GM19438 (cell line): ENCODE results near the gene WDR5.

Experiments
- ATAC-seq: cut with Tn5 transposase; IDR thresholded peaks from one replicate; pipeline ENCODE4 v1.9.1; 2021; ENCODE audit warnings: low read depth; ENCODE audit not compliant: unreplicated experiment

The WDR5 gene

DNA sequence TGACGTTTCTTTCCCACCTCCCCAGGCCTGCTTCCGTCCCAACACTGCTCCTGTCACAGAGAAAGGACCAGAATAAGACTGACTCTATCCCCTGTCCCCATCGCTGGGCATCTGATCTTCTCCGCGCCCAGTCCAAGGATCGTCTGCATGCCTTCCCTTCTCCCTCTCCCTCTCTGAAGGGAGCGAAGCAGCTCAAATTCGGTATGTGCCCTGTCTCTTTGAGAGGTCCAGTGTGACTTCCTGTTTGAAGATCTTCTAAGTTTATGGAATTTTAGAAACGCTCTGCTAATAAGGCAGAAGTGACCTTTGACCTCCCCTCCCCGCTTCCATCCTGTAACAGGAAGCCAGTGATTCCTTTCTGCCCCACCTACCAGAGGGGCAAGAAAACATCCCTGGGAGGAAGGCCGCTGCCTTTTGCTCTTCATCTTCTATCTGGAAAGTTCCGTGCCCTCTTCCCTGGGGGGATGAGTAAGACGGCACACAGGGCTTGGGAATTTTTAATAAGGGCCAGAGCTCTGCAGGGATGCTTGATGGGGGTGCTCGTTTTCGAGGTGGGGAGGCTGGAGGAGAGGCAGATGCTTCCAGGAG is 69.2 kb downstream of the WDR5 start:
- no peak for ATAC-seq

DNA sequence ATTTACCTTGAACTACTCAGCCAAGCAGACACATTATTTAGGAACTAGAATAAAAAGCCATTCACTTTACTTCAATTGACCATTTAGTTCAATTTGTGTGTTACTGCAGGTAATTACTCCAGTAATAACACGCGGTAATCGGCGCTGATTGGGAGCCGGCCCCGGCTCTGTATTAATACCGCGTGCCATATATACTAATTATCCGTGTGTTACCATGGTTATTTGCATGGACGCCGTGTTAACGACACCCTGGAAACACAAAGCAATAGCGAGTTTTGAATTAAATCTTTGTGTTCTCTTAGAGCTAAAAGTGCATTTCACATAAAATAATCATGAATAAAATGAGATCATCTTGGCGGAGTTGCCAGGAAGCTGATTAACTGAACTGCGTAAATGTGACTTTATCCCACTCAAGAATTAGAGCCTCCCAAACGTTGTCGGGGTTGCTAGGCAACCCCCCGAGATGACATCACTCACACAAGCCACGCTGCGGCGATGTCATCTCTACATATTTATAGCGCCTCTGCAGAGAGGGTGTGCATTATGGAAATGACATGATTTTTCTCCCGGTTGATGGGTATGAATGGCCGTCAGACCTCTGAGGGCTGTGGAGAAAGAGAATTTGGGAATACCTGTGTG is 69.9 kb downstream of the WDR5 start:
- no peak for ATAC-seq

DNA sequence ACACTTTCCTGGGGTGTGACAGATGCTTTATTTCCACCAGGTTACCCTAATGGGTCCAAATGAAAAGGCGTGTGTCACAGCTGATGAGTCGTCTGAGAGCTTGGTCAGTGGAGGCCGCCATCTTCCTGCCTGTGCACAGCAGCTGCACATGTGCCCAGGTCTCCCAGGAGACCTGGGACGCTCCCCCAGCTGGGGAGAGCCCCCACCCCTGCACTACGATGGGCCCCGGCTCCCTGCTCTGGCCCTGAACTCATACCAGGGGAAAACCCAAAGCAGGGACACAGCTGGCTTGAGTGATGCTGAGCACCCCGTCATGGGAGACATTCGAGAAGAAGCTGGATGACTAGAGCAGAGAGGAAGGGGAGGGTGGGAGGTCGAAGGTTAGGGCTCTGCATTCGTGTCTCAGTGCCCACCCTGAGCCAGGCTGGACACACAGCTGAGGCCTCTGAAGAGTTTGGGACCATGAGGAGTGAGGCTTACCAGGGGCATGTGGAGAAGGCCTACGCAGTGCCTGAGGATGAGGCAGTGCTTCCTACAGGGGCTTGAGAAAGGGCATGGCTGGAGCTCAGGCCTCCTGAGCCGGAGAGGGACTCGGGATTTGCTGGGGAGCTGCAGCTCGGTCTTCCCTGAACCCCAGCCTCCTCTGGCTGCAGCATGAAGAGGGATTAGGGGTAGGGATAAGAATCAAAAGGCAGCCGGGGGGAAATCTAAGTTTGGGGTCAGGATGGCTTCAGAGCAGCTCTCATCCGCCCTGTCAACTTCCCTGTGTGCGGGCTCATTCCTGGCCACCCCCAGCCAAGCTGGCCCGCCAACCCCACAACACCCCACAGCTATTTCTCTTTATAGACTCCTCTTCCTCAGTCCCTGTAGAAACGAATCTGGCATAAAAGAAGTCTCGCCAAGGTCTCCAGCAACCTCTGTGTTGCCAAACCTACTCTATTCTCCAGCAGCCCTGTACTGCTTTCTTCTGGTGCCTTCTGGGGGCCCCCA is 70.7 kb downstream of the WDR5 start:
- no peak for ATAC-seq

DNA sequence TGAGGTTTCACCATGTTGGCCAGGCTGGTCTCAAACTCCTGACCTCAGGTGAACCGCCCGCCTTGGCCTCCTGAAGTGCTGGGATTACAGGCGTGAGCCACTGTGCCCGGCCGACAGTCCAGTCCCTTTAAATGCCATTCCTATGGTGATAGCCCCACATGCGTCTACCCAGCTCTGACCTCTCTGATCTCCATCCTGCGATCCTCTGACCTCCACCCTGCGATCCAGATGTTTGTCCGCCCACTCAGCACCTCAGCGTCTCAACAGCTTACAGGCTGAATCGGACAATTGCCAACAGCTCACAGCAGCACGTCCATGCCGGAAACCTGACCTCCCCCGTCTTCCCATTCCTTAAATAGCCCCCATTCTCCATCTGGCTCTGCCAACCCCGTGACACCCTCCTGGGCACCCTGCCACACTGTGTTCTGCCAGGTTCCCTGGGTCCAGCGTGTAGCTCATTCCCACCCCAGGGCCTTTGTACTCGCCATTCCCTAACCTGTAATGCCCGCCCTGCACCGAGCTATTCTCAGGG is 72.5 kb downstream of the WDR5 start:
- ATAC-seq, result no peak

DNA sequence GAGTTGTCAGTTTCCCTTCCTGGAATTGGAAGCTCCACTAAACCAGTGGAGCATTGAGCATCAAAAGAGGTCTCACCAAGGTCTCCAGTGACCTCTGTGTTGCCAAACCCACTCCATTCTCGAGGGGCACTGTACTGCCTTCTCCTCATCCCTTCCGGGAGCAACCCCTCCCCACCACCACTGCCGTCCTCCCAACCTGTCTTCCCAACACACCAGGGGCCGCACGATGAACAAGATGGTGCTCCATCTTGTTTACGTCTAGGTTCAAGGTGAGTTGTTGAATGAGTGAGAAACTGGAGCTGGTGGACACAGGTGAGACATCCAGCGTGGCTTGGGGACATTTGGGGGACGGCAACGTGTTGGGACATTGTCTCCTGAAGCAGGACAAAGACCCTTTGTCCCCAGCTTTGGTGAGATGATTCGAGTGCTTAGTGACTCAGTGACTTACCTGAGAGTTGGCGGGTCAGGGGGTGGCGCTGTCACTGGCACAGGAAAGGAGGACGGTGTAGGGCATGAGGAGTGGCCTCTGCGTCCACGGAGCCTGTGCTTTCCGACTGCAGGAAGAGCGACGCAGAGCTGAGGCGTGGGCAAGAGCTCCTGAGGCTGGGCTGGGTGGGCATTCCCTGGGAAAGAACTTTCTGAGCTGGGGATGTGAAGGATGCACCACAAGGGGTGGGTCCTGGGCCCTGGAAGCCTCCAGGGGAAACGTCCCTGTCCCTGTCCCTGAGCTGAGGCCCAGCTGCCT is 73.3 kb downstream of the WDR5 start:
- no peak for ATAC-seq
